K562 (cell line): Measurements from ENCODE around the gene PHTF2. TPM values are rescaled to one million over a fixed set of nuclear protein-coding genes. Genes with fewer than 3 reads are reported as not detected.

Experiments
- CCNT2 ChIP-seq: IDR thresholded peaks from 2 replicates; pipeline ENCODE4 v1.6.1; 2011; ENCODE audit warnings: borderline replicate concordance, low read depth, mild to moderate bottlenecking, moderate library complexity, mixed read lengths, low read length; ENCODE audit not compliant: insufficient read length; ENCODE audit errors: extremely low read depth
- DIDO1 ChIP-seq: fragments of 450-650 bp; IDR thresholded peaks from 2 replicates; pipeline ENCODE4 v1.6.1; 2016; ENCODE audit warnings: low read depth, missing biosample characterization, missing genetic modification characterization
- HDGF ChIP-seq: fragments of 450-650 bp; IDR thresholded peaks from 2 replicates; pipeline ENCODE4 v1.6.1; 2016
- HMBOX1 ChIP-seq: sonication (generic); IDR thresholded peaks from 2 replicates; pipeline ENCODE4 v1.6.1; 2016
- JUND ChIP-seq, 2 experiments: IDR thresholded peaks; 2 replicates in 1 of 2; 3 replicates in 1 of 2; pipeline ENCODE4 v1.6.1; 2011; ENCODE audit warnings: borderline replicate concordance in 2 of 2, low read depth in 2 of 2, low read length in 2 of 2, improper control_type of control experiment in 1 of 2, missing biosample characterization in 1 of 2, missing genetic modification characterization in 1 of 2, missing genetic modification reagents in 1 of 2
- NRF1 ChIP-seq, 2 experiments: fragments of 450-650 bp; IDR thresholded peaks in 1 of 2; conservative IDR thresholded peaks in 1 of 2; 2 replicates each; pipeline ENCODE4 v1.6.1; 2014; ENCODE audit warnings: mild to moderate bottlenecking in 2 of 2
- SMARCE1 ChIP-seq: fragments of 450-650 bp; IDR thresholded peaks from 2 replicates; pipeline ENCODE4 v1.7.1; 2016; ENCODE audit warnings: mild to moderate bottlenecking
- USF2 ChIP-seq: sonication (generic); formaldehyde crosslinking; IDR thresholded peaks from 2 replicates; pipeline ENCODE4 v1.5.0; 2020; ENCODE audit warnings: missing genetic modification reagents
- ZNF253 ChIP-seq: fragments of 250-450 bp; sonication (Bioruptor Pico); conservative IDR thresholded peaks from 2 replicates; pipeline ENCODE4 v1.6.1; 2021; ENCODE audit warnings: mild to moderate bottlenecking
- ZNF318 ChIP-seq, 2 experiments: fragments of 450-650 bp; IDR thresholded peaks; 2 replicates each; pipeline ENCODE4 v1.6.1; 2016; ENCODE audit warnings: mild to moderate bottlenecking in 2 of 2, borderline replicate concordance in 1 of 2, low read depth in 1 of 2, moderate library complexity in 1 of 2
- ZNF583 ChIP-seq: fragments of 250-450 bp; sonication (Bioruptor Pico); IDR thresholded peaks from 2 replicates; pipeline ENCODE4 v1.4.0; 2020
- polyA plus RNA-seq, 8 experiments: library from polyadenylated mRNA; depleted of rRNA in 4 of 8; stranded (reverse) in 5 of 8; unstranded in 3 of 8; fragments of >200 nt; fragmentation: Nextera tagmentation in 2 of 8; fragmentation: Illumina TruSeq in 1 of 8; extraction: Ambion mirVana in 2 of 8; extraction: Trizol in 1 of 8; gene quantifications; 2 replicates each; pipeline versions ENCODE4 v1.2.1 to v1.2.3, GENCODE V29; 2011 to 2014; ENCODE audit warnings: inconsistent platforms in 1 of 8, missing spikeins in 1 of 8
- total RNA-seq, 7 experiments: library from RNA; depleted of rRNA in 6 of 7; stranded (reverse); fragments of >200 nt in 6 of 7; fragmentation: Illumina TruSeq in 2 of 7; extraction: Trizol in 2 of 7; gene quantifications; 2 replicates each; pipeline versions ENCODE4 v1.2.1 to v1.2.3, GENCODE V29; 2011 to 2021; ENCODE audit warnings: low replicate concordance in 1 of 7
- TF ChIP-seq, protein P1 (sequence below): sonication (generic); formaldehyde crosslinking; IDR thresholded peaks from 2 replicates; pipeline ENCODE4 v1.8.0; 2022; ENCODE audit warnings: mild to moderate bottlenecking, low read depth, missing genetic modification reagents

The PHTF2 gene
- total and polyA plus RNA-seq, 9 of the 15 experiments (the other 6 are each of a cell fraction or from before 2014, with no cell fraction given): 17.9 to 43.6 (median 25.4) TPM

- TF ChIP-seq ZNF318 (IDR thresholded peaks at IDR 0.05; ENCODE audit: borderline replicate concordance in 1 of 2, low read depth in 1 of 2) (no peak), CCNT2 (no peak), NRF1 (conservative IDR thresholded peaks at IDR 0.05 in 1 of 2, IDR thresholded peaks at IDR 0.05 in 1 of 2) (peak in 1 of 2 experiments; percentile 21; a peak in 1 of 4 replicates), HMBOX1 (peak; percentile 19; the same call in 1 of the 2 replicates), ZNF583 (CRISPR knock-in tag) (no peak), USF2 (CRISPR knock-in tag) (no peak), SMARCE1 (0 out of 2 replicates have a peak, but pooled peaks have one; percentile 37), DIDO1 (tag) (no peak), ZNF253 (CRISPR knock-in tag) (no peak), JUND (IDR thresholded peaks at IDR 0.05; ENCODE audit: borderline replicate concordance, low read depth, low read length) (no peak; the same call in 1 of the 2 replicates), JUND (tag; IDR thresholded peaks at IDR 0.05; ENCODE audit: borderline replicate concordance, low read depth, low read length) (peak; percentile 33; the same call in 1 of the 3 replicates), HDGF (0 out of 2 replicates have a peak, but pooled peaks have one; percentile 58)
- TF ChIP-seq, protein P1, sequence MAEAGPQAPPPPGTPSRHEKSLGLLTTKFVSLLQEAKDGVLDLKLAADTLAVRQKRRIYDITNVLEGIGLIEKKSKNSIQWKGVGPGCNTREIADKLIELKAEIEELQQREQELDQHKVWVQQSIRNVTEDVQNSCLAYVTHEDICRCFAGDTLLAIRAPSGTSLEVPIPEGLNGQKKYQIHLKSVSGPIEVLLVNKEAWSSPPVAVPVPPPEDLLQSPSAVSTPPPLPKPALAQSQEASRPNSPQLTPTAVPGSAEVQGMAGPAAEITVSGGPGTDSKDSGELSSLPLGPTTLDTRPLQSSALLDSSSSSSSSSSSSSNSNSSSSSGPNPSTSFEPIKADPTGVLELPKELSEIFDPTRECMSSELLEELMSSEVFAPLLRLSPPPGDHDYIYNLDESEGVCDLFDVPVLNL (CRISPR knock-in tag): no peak
These were observed 47.9 kb downstream of the PHTF2 start (continued) for GRCh38 chr7:77846317-77847092.
